Activated naive CD4-positive, alpha-beta T cell treated with Interleukin-2 at 50 U/mL for 16 hours (primary cell): ENCODE measurements around the gene ZNF19.

Source experiments
- DNase-seq: peaks from one replicate; pipeline ENCODE4 v3.0.0-alpha.2; 2020

Gene ZNF19

DNA sequence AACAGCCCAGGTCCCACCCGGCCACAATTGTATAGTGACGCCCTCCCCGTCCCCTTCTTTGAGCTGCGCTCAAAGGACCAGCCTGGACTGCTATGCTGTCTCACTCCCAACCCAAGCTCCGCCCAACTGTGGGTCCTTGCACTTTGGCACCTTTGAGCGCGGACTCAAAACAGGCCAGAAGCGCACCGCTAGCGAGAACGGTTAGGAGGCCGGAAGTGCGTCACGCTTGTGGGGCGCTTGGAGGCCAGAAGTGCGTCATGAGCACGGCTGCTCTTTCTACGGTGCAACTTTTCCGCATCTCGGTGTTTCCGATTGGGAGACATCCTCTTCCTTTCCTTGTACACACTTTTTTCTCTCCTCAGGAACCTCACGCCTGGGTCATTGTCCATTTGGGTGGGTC lies at the start of gene ZNF19:
Gene ZNF19 (minus strand): TSS at position 203 of the 400 bp plus-strand sequence. CDS start 7,210 bp downstream, outside the sequence.
- no peak for DNase-seq

DNA sequence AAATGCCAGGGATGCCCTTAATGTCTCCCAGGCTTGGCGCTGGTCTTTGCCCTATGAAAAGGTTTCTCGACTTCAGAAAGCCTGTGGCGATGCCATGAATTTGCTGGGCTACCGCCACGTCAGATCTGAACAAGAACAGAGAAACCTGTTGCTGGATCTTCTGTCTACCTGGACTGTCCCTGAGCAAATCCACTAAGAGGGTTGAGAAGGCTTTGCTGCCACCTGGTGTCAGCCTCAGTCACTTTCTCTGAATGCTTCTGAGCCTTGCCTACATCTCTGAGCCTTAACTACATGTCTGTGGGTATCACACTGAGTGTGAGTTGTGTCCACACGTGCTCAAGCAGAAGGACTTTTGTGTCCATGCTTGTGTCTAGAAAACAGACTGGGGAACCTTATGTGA lies 48.5 kb upstream of the ZNF19 start:
- peak; percentile 11 for DNase-seq

DNA sequence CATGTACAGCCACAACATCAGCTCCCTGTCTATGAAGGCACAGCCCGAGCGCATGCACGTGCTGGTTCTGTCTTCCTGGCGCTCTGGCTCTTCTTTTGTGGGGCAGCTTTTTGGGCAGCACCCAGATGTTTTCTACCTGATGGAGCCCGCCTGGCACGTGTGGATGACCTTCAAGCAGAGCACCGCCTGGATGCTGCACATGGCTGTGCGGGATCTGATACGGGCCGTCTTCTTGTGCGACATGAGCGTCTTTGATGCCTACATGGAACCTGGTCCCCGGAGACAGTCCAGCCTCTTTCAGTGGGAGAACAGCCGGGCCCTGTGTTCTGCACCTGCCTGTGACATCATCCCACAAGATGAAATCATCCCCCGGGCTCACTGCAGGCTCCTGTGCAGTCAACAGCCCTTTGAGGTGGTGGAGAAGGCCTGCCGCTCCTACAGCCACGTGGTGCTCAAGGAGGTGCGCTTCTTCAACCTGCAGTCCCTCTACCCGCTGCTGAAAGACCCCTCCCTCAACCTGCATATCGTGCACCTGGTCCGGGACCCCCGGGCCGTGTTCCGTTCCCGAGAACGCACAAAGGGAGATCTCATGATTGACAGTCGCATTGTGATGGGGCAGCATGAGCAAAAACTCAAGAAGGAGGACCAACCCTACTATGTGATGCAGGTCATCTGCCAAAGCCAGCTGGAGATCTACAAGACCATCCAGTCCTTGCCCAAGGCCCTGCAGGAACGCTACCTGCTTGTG lies 47.8 kb upstream of the ZNF19 start:
- no peak for DNase-seq

DNA sequence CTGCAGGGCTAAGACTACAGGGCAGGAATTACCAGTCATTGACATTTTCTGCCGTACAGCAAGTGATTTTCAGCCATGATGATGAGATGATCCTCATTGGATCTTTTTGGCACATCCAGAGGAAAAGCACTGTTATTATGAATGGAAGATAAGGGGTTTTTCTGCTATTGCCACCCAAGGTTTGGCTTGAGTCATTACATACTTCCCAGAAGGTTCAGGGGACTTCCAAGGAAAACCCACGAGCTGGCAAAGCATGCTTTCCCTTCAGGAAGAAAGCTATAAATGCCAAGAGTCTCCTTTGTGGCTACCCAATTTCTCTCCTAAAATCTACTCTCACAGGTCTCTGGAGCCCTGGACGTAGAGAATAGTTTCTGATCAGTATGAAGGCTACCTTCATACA lies 43.2 kb upstream of the ZNF19 start:
- DNase-seq: no peak

DNA sequence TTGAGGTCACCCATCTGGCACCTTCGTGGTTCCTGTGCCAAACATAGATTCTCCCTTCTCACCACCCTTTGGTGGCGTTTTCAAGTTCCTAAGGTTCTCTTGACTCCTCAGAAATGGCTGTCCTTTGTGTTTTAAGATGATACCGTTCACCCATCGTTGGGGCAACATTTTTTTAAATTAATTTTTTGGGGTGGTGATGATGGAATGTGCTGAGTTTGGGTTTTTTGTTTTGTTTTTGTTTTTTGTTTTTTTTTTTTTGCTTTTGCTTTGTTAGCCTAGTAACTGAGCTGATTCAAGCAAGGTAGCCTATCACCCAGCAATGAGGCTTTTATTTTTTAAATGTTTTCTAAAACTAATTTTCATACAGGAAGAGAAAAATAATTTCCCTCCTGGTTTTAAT lies 39.7 kb upstream of the ZNF19 start:
- no peak for DNase-seq

GRCh38 chr16:71528257-71528656 lies 39.1 kb upstream of the ZNF19 start:
- DNase-seq: no peak

DNA sequence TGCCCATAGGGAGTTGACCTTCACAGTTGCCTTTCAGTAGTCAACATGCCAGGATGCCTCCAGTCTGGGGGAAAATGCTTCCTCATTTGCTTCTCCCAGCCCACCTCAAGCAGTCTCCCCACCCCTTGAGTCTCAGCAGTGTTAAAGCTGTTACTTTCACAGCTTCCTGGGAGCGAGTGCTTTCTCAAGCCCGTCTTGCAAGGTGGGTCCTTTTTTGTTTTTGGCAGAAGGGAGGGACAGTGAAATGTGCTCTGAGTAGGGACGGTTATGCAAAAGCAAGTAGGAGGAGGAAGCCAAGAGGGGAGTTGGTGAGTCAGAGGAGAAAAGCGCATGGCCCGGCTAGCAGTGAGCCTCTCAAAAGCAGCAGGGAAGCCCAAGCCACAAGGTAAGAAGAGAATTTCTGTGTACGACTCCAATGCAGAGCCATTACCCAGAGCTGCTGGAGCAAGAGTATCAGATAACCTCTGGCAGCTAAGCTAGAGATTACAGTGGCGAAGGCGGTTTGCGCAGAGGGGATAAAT lies 37.0 kb upstream of the ZNF19 start, which contains the start of gene CHST4:
Gene CHST4 (plus strand): TSS at position 316 of the 521 bp plus-strand sequence. CDS start 10,252 bp downstream, outside the sequence.
- DNase-seq: no peak

DNA sequence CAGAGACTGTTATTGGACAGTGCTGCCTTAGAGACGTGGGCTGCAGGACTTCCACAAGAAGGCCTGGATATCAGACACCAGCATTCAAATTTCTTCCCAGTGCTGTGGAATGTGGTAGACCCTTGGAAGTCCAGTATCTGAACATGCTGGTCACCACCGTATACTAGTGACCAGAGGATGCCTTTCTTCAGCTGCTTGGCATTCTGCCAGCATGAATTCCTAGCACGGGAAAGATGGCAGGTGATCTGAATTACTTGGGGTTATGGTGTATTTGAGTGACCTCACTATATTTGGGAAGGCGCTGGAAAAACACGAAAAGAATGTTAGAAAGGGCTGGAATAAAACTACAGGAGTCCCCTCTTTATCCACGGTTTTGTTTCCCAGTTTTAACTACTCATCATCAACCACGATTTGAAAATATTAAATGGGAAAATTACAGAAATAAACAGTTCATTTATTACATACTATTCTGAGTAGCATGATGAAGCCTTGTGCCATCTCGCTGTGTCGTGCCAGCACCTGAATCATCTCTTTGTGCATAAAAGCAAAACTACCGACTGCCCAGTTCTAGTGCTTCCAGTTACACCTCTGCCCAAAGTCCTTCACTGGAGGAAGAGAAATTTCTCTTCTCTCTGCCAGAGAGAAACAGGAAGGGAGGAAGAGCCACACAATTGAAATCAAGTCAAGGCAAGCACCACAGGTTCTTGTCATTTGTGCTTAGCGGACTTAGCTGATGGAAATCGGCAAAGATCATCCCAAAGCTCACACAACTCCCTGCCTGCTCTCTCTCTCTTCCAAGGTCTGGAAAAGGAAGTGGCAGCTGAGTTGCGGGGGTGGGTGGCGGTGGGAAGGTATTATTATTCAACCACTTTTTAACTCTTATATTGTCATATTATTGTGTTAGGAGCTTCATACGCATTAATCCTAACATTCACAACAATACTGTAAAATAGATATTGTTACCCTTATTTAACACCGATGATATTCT lies 35.7 kb upstream of the ZNF19 start:
- no peak for DNase-seq

DNA sequence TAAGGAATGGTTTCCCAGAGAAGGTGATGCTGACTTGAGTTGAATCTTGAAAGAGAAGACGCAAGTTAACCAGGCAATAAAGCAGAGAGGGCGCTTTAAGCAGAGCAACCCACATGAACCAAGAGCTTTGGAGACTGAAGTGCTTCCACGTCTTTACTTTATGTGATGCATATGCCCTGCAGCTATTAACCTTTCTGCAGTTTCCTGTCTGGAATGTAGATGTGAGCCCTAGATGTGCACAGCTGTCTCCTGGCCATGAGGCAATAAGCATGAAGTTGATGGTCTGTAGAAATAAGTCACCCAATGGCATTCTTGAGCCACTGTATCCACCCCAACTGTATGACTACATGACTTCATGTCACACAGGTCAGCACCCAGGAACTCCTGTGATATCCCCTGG lies 31.4 kb upstream of the ZNF19 start:
- DNase-seq: no peak

DNA sequence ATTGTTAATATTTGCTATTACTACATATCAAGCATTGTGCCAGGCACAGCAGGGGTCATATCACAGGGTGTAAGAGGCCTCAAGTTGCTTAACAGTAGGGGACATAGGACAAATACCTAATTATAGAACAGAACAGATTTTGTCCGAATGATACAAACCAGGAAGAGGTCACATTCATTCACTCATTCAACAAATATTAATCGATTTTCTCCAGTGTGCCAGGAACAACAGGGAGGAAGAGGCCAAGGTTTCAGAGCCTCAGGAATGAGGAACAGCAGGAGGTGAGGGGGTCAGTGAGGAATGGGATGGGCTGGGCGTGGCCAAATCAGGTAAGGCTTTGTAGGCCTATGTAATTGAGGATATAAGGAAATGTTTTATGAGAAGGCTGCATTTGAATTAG lies 25.9 kb upstream of the ZNF19 start:
- DNase-seq: no peak

DNA sequence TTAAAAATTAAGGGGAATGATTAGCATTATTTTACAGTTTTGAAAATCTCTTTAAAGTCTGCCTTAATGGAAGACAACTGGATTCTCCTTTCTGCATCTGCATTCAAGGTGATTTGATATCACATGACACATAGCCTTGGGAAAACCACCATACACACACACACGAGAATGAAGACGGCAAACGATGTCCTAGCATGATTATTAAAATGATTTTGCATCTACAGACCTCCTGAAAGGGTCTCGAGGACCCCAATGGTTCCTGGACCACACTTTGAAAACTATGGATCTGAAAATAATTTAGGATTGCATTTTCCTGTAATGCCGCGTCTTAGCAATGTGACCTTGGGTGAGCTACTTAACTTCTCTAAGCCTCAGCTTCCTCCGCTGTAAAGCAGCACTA lies 25.4 kb upstream of the ZNF19 start:
- no peak for DNase-seq

DNA sequence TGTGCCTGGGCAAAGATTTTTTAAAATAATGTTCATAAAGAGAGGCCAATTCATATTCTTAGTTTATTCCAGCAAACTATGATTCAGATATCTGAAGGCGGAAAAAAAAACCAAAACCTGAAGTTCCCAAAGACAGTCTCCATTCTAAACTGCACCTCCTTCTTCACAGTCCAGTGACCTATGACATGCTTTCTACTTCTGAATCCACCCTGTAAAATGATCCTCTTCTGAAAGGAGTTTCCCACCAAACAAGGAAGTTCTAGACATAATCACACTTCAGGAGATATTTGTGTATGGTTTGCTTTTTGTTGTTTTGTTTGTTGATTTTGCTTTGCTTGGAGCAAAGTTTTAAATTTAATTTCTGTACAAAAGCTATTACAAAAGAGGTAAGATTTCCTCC lies 24.2 kb upstream of the ZNF19 start:
- DNase-seq: no peak

- DNase-seq: no peak
Observed at GRCh38 chr16:71507061-71507460, 17.9 kb upstream of the ZNF19 start.

DNA sequence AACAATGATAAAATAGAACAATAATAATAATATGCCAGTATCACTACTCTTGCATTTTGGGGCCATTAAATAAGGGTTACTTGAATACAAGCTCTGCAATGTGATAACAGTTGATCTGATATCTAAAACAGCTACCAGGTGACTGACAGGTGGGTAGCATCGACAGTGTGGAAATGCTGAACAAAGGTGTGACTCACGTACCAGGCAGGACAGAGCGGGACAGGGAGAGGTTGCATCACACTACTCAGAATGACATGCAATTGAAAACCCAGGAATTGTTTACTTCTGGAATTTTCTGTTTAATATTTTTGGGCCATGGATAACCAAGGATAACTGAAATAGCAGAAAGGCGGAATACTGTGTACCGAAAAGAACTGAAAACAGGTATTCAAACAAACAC lies 15.8 kb upstream of the ZNF19 start:
- no peak for DNase-seq

GRCh38 chr16:71504051-71504450 lies 14.9 kb upstream of the ZNF19 start:
- peak; percentile 4 for DNase-seq

DNA sequence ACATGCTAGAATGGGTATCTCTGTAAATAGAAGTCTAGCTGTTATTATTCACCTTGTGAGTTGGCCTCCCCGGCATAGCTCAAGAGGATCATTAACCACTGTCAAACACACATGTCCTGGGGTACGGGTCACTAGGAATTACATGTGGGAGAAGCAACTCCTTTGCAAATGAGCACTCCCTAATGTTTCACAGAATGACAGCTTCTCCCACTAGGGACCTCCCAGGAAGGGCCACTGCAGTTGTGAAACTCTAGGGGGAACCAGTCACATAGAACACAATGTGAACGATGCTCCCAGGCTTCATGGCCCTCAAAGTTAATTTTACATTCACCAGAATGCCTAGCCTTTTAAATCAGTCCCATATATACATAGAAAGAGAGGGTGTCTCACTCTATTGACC lies 12.4 kb upstream of the ZNF19 start:
- no peak for DNase-seq

DNA sequence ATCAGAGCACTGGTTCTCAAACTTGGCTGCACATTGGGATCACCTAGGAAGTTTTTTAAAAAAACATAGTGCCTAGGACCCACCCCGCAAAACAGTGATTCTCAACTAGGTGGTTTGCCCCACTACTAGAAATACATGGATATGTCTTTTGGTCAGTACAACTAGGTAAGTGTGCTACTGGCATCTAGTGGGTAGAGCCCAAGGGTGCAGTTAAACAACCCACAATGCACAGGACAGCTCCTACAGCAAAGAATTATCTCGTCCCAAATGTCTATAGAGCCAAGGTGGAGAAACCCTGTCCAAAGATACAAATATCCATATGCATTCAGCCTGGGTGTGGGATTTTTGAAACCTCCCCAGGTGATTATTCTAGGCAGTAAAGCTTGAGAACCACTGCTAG lies 11.8 kb upstream of the ZNF19 start:
- no peak for DNase-seq

DNA sequence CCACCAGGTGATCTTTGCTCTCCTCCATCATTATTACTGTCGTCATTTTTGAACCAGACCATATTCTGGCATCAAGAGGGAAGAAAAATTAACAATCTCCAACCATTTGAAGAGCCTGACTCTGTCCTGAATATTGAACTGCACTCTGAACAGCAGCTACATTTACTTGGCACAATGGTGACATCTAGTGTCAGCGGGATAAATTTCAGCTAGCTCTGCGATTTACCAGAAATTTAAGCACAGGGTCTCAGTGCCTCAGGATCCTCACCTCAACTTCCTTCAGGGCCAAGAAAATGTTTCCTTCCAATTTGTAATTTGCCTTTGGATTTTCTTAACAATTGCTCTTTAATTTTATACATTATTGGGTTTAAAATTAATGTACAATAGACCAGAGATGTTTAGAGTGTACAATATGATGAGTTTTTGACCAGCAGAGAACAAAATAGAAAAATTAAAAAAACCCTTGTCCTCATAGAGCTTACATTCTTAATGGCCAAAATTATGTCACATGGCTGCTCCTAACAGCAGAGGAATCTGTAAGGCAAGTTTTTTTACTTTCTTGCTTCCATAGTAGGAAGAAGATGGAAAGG lies 10.7 kb upstream of the ZNF19 start:
- peak; percentile 38 for DNase-seq

- no peak for DNase-seq
Observed at GRCh38 chr16:71498031-71498430, 8.9 kb upstream of the ZNF19 start.

DNA sequence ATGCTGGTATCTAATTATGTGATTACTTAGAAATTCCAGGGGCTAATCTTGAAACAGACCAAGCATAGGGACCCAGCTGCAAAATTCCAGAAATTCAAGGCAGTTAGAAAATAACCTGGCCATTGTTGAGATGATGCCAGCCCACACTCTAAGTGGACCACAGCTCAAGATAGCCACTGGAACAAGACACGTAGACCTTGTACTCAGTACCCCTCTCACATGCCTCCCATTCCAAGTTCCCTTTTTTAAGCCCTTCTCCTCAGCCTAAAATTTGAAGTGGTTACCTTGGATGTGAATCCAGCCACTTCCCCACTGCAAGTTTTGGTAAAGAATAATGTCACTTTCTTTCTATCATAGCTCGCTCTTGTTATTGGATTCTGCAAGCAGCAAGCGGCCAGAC lies 4.1 kb upstream of the ZNF19 start:
- no peak for DNase-seq

GRCh38 chr16:71492786-71493185 lies 3.7 kb upstream of the ZNF19 start:
- no peak for DNase-seq

GRCh38 chr16:71491054-71491453 lies 1.9 kb upstream of the ZNF19 start:
- no peak for DNase-seq

GRCh38 chr16:71490361-71490760 lies 1.2 kb upstream of the ZNF19 start:
- no peak for DNase-seq
